Stimulated activated CD4-positive, alpha-beta T cell treated with anti-CD3 and anti-CD28 coated beads, Interleukin-15, amount 100 ng/mL, for 48 hours (primary cell): ENCODE data around the gene LAGE3.

ENCODE experiments used
- DNase-seq, 2 donors: peaks; one replicate each; pipeline ENCODE4 v3.0.0-alpha.2; 2020; ENCODE audit warnings: low read depth in 2 of 2

The LAGE3 gene

GRCh38 chrX:154478728-154479622, at the start of gene LAGE3:
TSS of gene LAGE3 (minus strand) at chrX:154479281. CDS start at chrX:154478915, 366 bp downstream.
- peak; percentile 86 to 91 for DNase-seq

GRCh38 chrX:154526901-154527675, 48.0 kb upstream of the LAGE3 start:
- DNase-seq, result peak; percentile 25 to 50

GRCh38 chrX:154525606-154526490, 46.8 kb upstream of the LAGE3 start:
- no peak for DNase-seq

- DNase-seq, result no peak
These were observed 40.3 kb upstream of the LAGE3 start for GRCh38 chrX:154519389-154519788.

GRCh38 chrX:154517101-154517781, 38.2 kb upstream of the LAGE3 start:
- DNase-seq, result no peak

GRCh38 chrX:154516656-154517100, 37.6 kb upstream of the LAGE3 start:
- no peak for DNase-seq

GRCh38 chrX:154515966-154516655, 37.0 kb upstream of the LAGE3 start, which contains the start of gene FAM3A:
TSS of gene FAM3A (minus strand) at chrX:154516232. CDS start at chrX:154515772, 460 bp downstream.
- peak; percentile 89 to 92 for DNase-seq

- no peak for DNase-seq
These were observed 36.2 kb upstream of the LAGE3 start for GRCh38 chrX:154515090-154515965.

- no peak for DNase-seq
These were observed 34.6 kb upstream of the LAGE3 start for GRCh38 chrX:154513716-154514115.

GRCh38 chrX:154512879-154513553, 33.9 kb upstream of the LAGE3 start:
- DNase-seq, result no peak

GRCh38 chrX:154511761-154512160, 32.7 kb upstream of the LAGE3 start:
- DNase-seq, result no peak

- DNase-seq, result no peak
These were observed 30.4 kb upstream of the LAGE3 start for GRCh38 chrX:154509455-154509854.

- DNase-seq, result no peak
These were observed 29.3 kb upstream of the LAGE3 start for GRCh38 chrX:154508384-154508745.

- DNase-seq, result no peak
These were observed 28.7 kb upstream of the LAGE3 start for GRCh38 chrX:154507673-154508383.

- no peak for DNase-seq
These were observed 27.6 kb upstream of the LAGE3 start for GRCh38 chrX:154506483-154507332.

- no peak for DNase-seq
These were observed 26.7 kb upstream of the LAGE3 start for GRCh38 chrX:154505734-154506133.

- DNase-seq, result no peak
These were observed 23.9 kb upstream of the LAGE3 start for GRCh38 chrX:154502989-154503388.
